ENCODE results near the gene POLD2. TPM values are rescaled to one million over a fixed set of nuclear protein-coding genes. Genes with fewer than 3 reads are reported as not detected.

Gene POLD2
- total RNA-seq, 1 donor from 2014 or later, result 42.0 TPM

- no peaks in the 10 kb centered on the region for H3K9me3 ChIP-seq
- no peak for DNase-seq (ENCODE audit: extremely low spot score in 2 of 2)
- no peak overlapping the region for H3K4me3 ChIP-seq
- intact Hi-C loops (cut with DNase I), result no loop called here
- H3K4me1 ChIP-seq, result peaks cover 52% of the 10 kb centered on the region
- H3K36me3 ChIP-seq, result no peaks in the 10 kb centered on the region
- H3K27me3 ChIP-seq, result no peaks in the 10 kb centered on the region
- no peak for TF ChIP-seq CTCF (IDR thresholded peaks at IDR 0.05)
- TF ChIP-seq POLR2AphosphoS5 (IDR thresholded peaks at IDR 0.05; ENCODE audit: insufficient read depth in 1 of 2, low read depth in 1 of 2), result no peak
- no peak for TF ChIP-seq POLR2A (IDR thresholded peaks at IDR 0.05)
- no peak overlapping the region for H3K27ac ChIP-seq
Observed at GRCh38 chr7:44098092-44099068, 25.0 kb downstream of the POLD2 start.

GRCh38 chr7:44097064-44097932 lies 26.1 kb downstream of the POLD2 start:
- Histone ChIP-seq H3K9me3 (no peaks in the 10 kb centered on the region), H3K4me1 (peaks cover 41% of the 10 kb centered on the region), H3K27ac (no peak overlapping the region), H3K4me3 (no peak overlapping the region), H3K36me3 (no peaks in the 10 kb centered on the region), H3K27me3 (no peaks in the 10 kb centered on the region)
- TF ChIP-seq POLR2A (IDR thresholded peaks at IDR 0.05) (no peak), CTCF (IDR thresholded peaks at IDR 0.05) (no peak), POLR2AphosphoS5 (IDR thresholded peaks at IDR 0.05; ENCODE audit: insufficient read depth in 1 of 2, low read depth in 1 of 2) (no peak)
- intact Hi-C loops (cut with DNase I), result no loop called here
- no peak for DNase-seq (ENCODE audit: extremely low spot score in 2 of 2)

- Histone ChIP-seq H3K4me1 (peaks cover 32% of the 10 kb centered on the region), H3K9me3 (no peaks in the 10 kb centered on the region), H3K27me3 (no peaks in the 10 kb centered on the region), H3K27ac (peak overlapping the region; percentile 65), H3K4me3 (no peak overlapping the region), H3K36me3 (no peaks in the 10 kb centered on the region)
- TF ChIP-seq POLR2AphosphoS5 (IDR thresholded peaks at IDR 0.05; ENCODE audit: insufficient read depth in 1 of 2, low read depth in 1 of 2) (no peak), CTCF (IDR thresholded peaks at IDR 0.05) (no peak), POLR2A (IDR thresholded peaks at IDR 0.05) (no peak)
- no peak for DNase-seq (ENCODE audit: extremely low spot score in 2 of 2)
- intact Hi-C loops (cut with DNase I), result no loop called here
Observed at GRCh38 chr7:44096326-44096881, 26.9 kb downstream of the POLD2 start.

GRCh38 chr7:44095781-44096180 lies 27.6 kb downstream of the POLD2 start:
- H3K4me1 ChIP-seq, result peaks cover 26% of the 10 kb centered on the region
- H3K27me3 ChIP-seq, result no peaks in the 10 kb centered on the region
- H3K36me3 ChIP-seq, result no peaks in the 10 kb centered on the region
- no peaks in the 10 kb centered on the region for H3K9me3 ChIP-seq
- TF ChIP-seq POLR2A (IDR thresholded peaks at IDR 0.05), result no peak
- TF ChIP-seq CTCF (IDR thresholded peaks at IDR 0.05), result no peak
- no peak for TF ChIP-seq POLR2AphosphoS5 (IDR thresholded peaks at IDR 0.05; ENCODE audit: insufficient read depth in 1 of 2, low read depth in 1 of 2)
- intact Hi-C loops (cut with DNase I), result no loop called here
- no peak overlapping the region for H3K4me3 ChIP-seq
- H3K27ac ChIP-seq, result peak overlapping the region; percentile 65
- no peak for DNase-seq (ENCODE audit: extremely low spot score in 2 of 2)
